GM12892 (cell line): ENCODE results near the gene B9D1.

ENCODE experiments used
- POLR2A ChIP-seq: IDR thresholded peaks from 2 replicates; pipeline ENCODE4 v1.6.1; 2011; ENCODE audit warnings: low read depth, low read length, control low read depth
- POLR2AphosphoS5 ChIP-seq: IDR thresholded peaks from 2 replicates; pipeline ENCODE4 v1.6.1; 2011; ENCODE audit warnings: low read depth, low read length, control low read depth
- TAF1 ChIP-seq: IDR thresholded peaks from 2 replicates; pipeline ENCODE4 v1.6.1; 2011; ENCODE audit warnings: low read depth, mild to moderate bottlenecking, control low read depth, low read length, borderline replicate concordance

DNA sequence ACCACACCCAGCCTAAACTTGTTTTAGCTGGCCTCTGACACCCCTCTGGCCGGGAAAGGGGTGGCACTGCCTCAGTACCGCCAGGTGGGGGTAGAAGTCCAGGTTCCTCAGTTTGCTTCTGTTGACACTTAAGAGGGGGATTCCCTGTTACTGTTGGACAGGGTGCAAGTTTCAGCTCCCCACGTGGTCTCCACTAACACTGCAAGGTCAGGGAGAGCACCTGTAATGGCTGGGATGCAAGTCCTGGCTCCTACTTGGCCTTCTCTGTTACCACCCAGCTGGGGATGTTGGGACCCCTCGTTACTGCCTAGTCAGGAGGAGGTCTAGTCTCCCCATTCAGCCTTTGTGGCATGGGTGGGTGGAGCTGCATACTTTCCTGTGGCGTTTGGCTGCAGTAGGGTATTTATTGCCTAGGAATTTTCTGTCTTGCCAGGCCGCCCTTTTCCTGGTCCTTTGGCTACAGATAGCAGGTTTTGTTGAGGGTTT is 35.1 kb upstream of the B9D1 start:
- no peak for TF ChIP-seq POLR2A
- TF ChIP-seq POLR2AphosphoS5: no peak
- TF ChIP-seq TAF1: no peak
